GM12878 (cell line): ENCODE results near the gene DCTPP1. TPM values are rescaled to one million over a fixed set of nuclear protein-coding genes. Genes with fewer than 3 reads are reported as not detected.

Experiments
- BHLHE40 ChIP-seq, 2 experiments: fragments of 450-650 bp in 1 of 2; IDR thresholded peaks; 2 replicates each; pipeline ENCODE4 v1.6.1; 2011 to 2017; ENCODE audit warnings: low read depth in 2 of 2, borderline replicate concordance in 1 of 2, improper control_type of control experiment in 1 of 2, low read length in 1 of 2, mild to moderate bottlenecking in 1 of 2
- CEBPB ChIP-seq, 2 experiments: fragments of 150-350 bp in 1 of 2; IDR thresholded peaks; 2 replicates each; pipeline ENCODE4 v1.6.1; 2012 to 2014; ENCODE audit warnings: low read depth in 2 of 2, low read length in 2 of 2, borderline replicate concordance in 1 of 2, inconsistent platforms in 1 of 2
- CREM ChIP-seq: IDR thresholded peaks from 2 replicates; pipeline ENCODE4 v1.6.1; 2014; ENCODE audit warnings: antibody characterized with exemption, low read depth
- EGR1 ChIP-seq, 2 experiments: IDR thresholded peaks; 1 replicate in 1 of 2; 2 replicates in 1 of 2; pipeline ENCODE4 v1.6.1; 2011 to 2012; ENCODE audit warnings: low read depth in 2 of 2, low read length in 2 of 2, borderline replicate concordance in 1 of 2, mild to moderate bottlenecking in 1 of 2, moderate library complexity in 1 of 2
- EZH2 ChIP-seq: IDR thresholded peaks from 2 replicates; pipeline ENCODE4 v1.6.1; 2012; ENCODE audit warnings: low read depth, mild to moderate bottlenecking, control low read depth, inconsistent platforms, low read length, borderline replicate concordance; ENCODE audit not compliant: control insufficient read depth
- GABPA ChIP-seq: IDR thresholded peaks from 2 replicates; pipeline ENCODE4 v1.6.1; 2014; ENCODE audit warnings: antibody characterized with exemption, low read depth, mild to moderate bottlenecking, inconsistent platforms
- IKZF1 ChIP-seq: fragments of 450-650 bp; conservative IDR thresholded peaks from 2 replicates; pipeline ENCODE4 v1.6.1; 2017; ENCODE audit warnings: antibody characterized with exemption, mild to moderate bottlenecking
- MLLT1 ChIP-seq: fragments of 450-650 bp; IDR thresholded peaks from 2 replicates; pipeline ENCODE4 v1.6.1; 2016; ENCODE audit warnings: mild to moderate bottlenecking
- NKRF ChIP-seq: fragments of 450-650 bp; conservative IDR thresholded peaks from 2 replicates; pipeline ENCODE4 v1.6.1; 2017; ENCODE audit warnings: mild to moderate bottlenecking, moderate library complexity
- PAX5 ChIP-seq: IDR thresholded peaks from 2 replicates; pipeline ENCODE4 v1.6.1; 2011; ENCODE audit warnings: low read depth, low read length, borderline replicate concordance
- PAX8 ChIP-seq: fragments of 450-650 bp; IDR thresholded peaks from 2 replicates; pipeline ENCODE4 v1.6.1; 2017; ENCODE audit warnings: mild to moderate bottlenecking, moderate library complexity
- POLR2AphosphoS2 ChIP-seq: IDR thresholded peaks from 2 replicates; pipeline ENCODE4 v1.6.1; 2011; ENCODE audit warnings: low read depth, mild to moderate bottlenecking, low read length, improper control_type of control experiment, moderate library complexity
- POLR2AphosphoS5 ChIP-seq: IDR thresholded peaks from 2 replicates; pipeline ENCODE4 v1.6.1; 2011; ENCODE audit warnings: mild to moderate bottlenecking, low read length, inconsistent platforms
- SIN3A ChIP-seq: IDR thresholded peaks from 2 replicates; pipeline ENCODE4 v1.6.1; 2012; ENCODE audit warnings: low read depth, low read length, improper control_type of control experiment
- SMAD1 ChIP-seq: fragments of 450-650 bp; IDR thresholded peaks from 2 replicates; pipeline ENCODE4 v1.6.1; 2018; ENCODE audit warnings: mild to moderate bottlenecking, low read depth; ENCODE audit not compliant: partially characterized antibody
- SMARCA5 ChIP-seq: fragments of 450-650 bp; IDR thresholded peaks from 2 replicates; pipeline ENCODE4 v1.6.1; 2017; ENCODE audit warnings: mild to moderate bottlenecking
- SPI1 ChIP-seq: IDR thresholded peaks from 2 replicates; pipeline ENCODE4 v1.6.1; 2011; ENCODE audit warnings: low read depth, mild to moderate bottlenecking, low read length, moderate library complexity, borderline replicate concordance; ENCODE audit not compliant: insufficient read depth
- SREBF1 ChIP-seq: IDR thresholded peaks from 2 replicates; pipeline ENCODE4 v1.6.1; 2012; ENCODE audit warnings: mild to moderate bottlenecking, low read length
- SUZ12 ChIP-seq: fragments of 200-600 bp; sonication (generic); IDR thresholded peaks from one replicate; pipeline ENCODE4 v1.6.1; 2018; ENCODE audit warnings: antibody characterized with exemption, mild to moderate bottlenecking; ENCODE audit not compliant: unreplicated experiment
- USF2 ChIP-seq: IDR thresholded peaks from 2 replicates; pipeline ENCODE4 v1.6.1; 2011; ENCODE audit warnings: low read depth, low read length, improper control_type of control experiment, borderline replicate concordance
- ZBED1 ChIP-seq: IDR thresholded peaks from 2 replicates; pipeline ENCODE4 v1.6.1; 2016; ENCODE audit warnings: borderline replicate concordance
- ZBTB33 ChIP-seq: fragments of 450-650 bp; IDR thresholded peaks from 2 replicates; pipeline ENCODE4 v1.6.1; 2017; ENCODE audit warnings: mild to moderate bottlenecking
- ZNF207 ChIP-seq: fragments of 450-650 bp; IDR thresholded peaks from 2 replicates; pipeline ENCODE4 v1.6.1; 2014; ENCODE audit warnings: antibody characterized with exemption, mild to moderate bottlenecking, borderline replicate concordance
- ZSCAN29 ChIP-seq: fragments of 450-650 bp; IDR thresholded peaks from 2 replicates; pipeline ENCODE4 v1.6.1; 2017; ENCODE audit warnings: mild to moderate bottlenecking, moderate library complexity
- polyA plus RNA-seq, 11 experiments: library from polyadenylated mRNA; depleted of rRNA in 4 of 11; unstranded in 6 of 11; stranded (reverse) in 5 of 11; fragments of >200 nt; fragmentation: Nextera tagmentation in 4 of 11; fragmentation: Illumina TruSeq in 1 of 11; extraction: Ambion mirVana in 4 of 11; extraction: Trizol in 1 of 11; gene quantifications; 1 replicate in 1 of 11; 2 replicates in 10 of 11; pipeline versions ENCODE4 v1.2.1 to v1.2.3, GENCODE V29; 2011 to 2016; ENCODE audit warnings: inconsistent platforms in 2 of 11, missing spikeins in 2 of 11, low read depth in 1 of 11
- total RNA-seq, 4 experiments: library from RNA; depleted of rRNA in 3 of 4; stranded (reverse); fragments of >200 nt in 3 of 4; fragmentation: Illumina TruSeq in 1 of 4; extraction: Trizol in 1 of 4; gene quantifications; 2 replicates each; pipeline versions ENCODE4 v1.2.1 to v1.2.3, GENCODE V29; 2013 to 2021

The DCTPP1 gene
- total and polyA plus RNA-seq, 10 of the 15 experiments (the other 5 are each of a cell fraction or from before 2014, with no cell fraction given) = 72.1 to 266 (median 157) TPM

GRCh38 chr16:30382111-30382881 is 47.5 kb downstream of the DCTPP1 start, which contains the start of gene SEPTIN1 (continued):
- TF ChIP-seq ZBTB33 (no peak), ZNF207 (no peak), PAX5 (no peak), EGR1 (IDR thresholded peaks at IDR 0.05; ENCODE audit: borderline replicate concordance in 1 of 2, low read depth in 2 of 2, low read length in 2 of 2) (peak in 1 of 2 experiments; percentile 64; a peak in 1 of 3 replicates), SIN3A (no peak), IKZF1 (no peak; the same call in 1 of the 2 replicates), SMAD1 (no peak), EZH2 (no peak), POLR2AphosphoS5 (peak; percentile 92), PAX8 (no peak), ZSCAN29 (no peak), CREM (peak; percentile 28; the same call in 1 of the 2 replicates), POLR2AphosphoS2 (no peak; the same call in 1 of the 2 replicates), GABPA (peak; percentile 81), SPI1 (peak; percentile 90), BHLHE40 (IDR thresholded peaks at IDR 0.05; ENCODE audit: borderline replicate concordance in 1 of 2, low read depth in 2 of 2, low read length in 1 of 2) (peak; percentile 36 to 71; a peak in 2 of 4 replicates), MLLT1 (no peak), CEBPB (IDR thresholded peaks at IDR 0.05; ENCODE audit: borderline replicate concordance in 1 of 2, low read depth in 2 of 2, low read length in 2 of 2) (no peak), ZBED1 (no peak; the same call in 1 of the 2 replicates), NKRF (no peak; the same call in 1 of the 2 replicates), SMARCA5 (no peak), SREBF1 (no peak), SUZ12 (no peak), USF2 (no peak)
